SK-N-SH (cell line): ENCODE measurements around the gene SCYL1.
A peak's percentile ranks its signal among the peaks of the same experiment; 100 is the strongest.

Experiments
- CTCF ChIP-seq: fragments of 200-600 bp; sonication (generic); IDR thresholded peaks from 2 replicates; pipeline ENCODE4 v1.6.1; 2017; ENCODE audit warnings: antibody characterized with exemption, mild to moderate bottlenecking, moderate library complexity
- JUND ChIP-seq: IDR thresholded peaks from 2 replicates; pipeline ENCODE4 v1.4.0; 2012
- MAX ChIP-seq: IDR thresholded peaks from 2 replicates; pipeline ENCODE4 v1.4.0; 2012; ENCODE audit warnings: low read depth
- TAF1 ChIP-seq: IDR thresholded peaks from 2 replicates; pipeline ENCODE4 v1.6.1; 2012; ENCODE audit warnings: low read depth, mild to moderate bottlenecking, low read length, moderate library complexity, borderline replicate concordance
- ZBTB33 ChIP-seq: IDR thresholded peaks from 2 replicates; pipeline ENCODE4 v1.4.0; 2012; ENCODE audit warnings: low read depth, borderline replicate concordance

- TF ChIP-seq JUND (no peak), CTCF (no peak), TAF1 (peak; percentile 25; the same call in 1 of the 2 replicates), MAX (peak; percentile 59; the same call in 1 of the 2 replicates), ZBTB33 (no peak)
Measured at GRCh38 chr11:65572356-65573051, 47.6 kb downstream of the SCYL1 start, which contains the start of gene FAM89B.
